Muscle layer of colon (tissue), 2 donors: ENCODE measurements around the gene RASGRF2.
"Not testable (repeated sequence)": the region's sequence is repeated elsewhere in the genome, so short reads cannot be mapped to it uniquely, and the experiment has no call there.

ENCODE experiments used
- H3K27ac ChIP-seq: one replicate; pipeline ENCODE4 v1.7.0; 2013; ENCODE audit warnings: low read depth, mild to moderate bottlenecking, low read length, moderate library complexity
- H3K27me3 ChIP-seq, 2 donors: one replicate each; pipeline ENCODE4 v1.7.0; 2013; ENCODE audit warnings: low read length in 2 of 2, mild to moderate bottlenecking in 2 of 2; ENCODE audit not compliant: insufficient read depth in 2 of 2, control insufficient read depth in 1 of 2
- H3K36me3 ChIP-seq: one replicate; pipeline ENCODE4 v1.7.0; 2013; ENCODE audit warnings: mild to moderate bottlenecking, low read length; ENCODE audit not compliant: insufficient read depth
- H3K4me1 ChIP-seq: one replicate; pipeline ENCODE4 v1.7.0; 2013; ENCODE audit warnings: mild to moderate bottlenecking, low read length; ENCODE audit not compliant: insufficient read depth
- H3K4me3 ChIP-seq, 2 donors: one replicate each; pipeline ENCODE4 v1.7.0; 2013; ENCODE audit warnings: low read length in 2 of 2, low read depth in 1 of 2, mild to moderate bottlenecking in 1 of 2, moderate library complexity in 1 of 2
- H3K9ac ChIP-seq: one replicate; pipeline ENCODE4 v1.7.0; 2013; ENCODE audit warnings: low read length
- H3K9me3 ChIP-seq: one replicate; pipeline ENCODE4 v1.7.0; 2013; ENCODE audit warnings: mild to moderate bottlenecking, low read length
- donor health status: abdominal sarcoma.
- donor health status: Adenocarcinoma of cecum.

The RASGRF2 gene

GRCh38 chr5:81022688-81023084 lies 62.5 kb downstream of the RASGRF2 start:
- no peak overlapping the region for H3K4me3 ChIP-seq
- H3K27me3 ChIP-seq = no peaks in the 10 kb centered on the region
- no peaks in the 10 kb centered on the region for H3K36me3 ChIP-seq
- H3K9ac ChIP-seq = no peak overlapping the region
- H3K9me3 ChIP-seq = no peaks in the 10 kb centered on the region
- H3K4me1 ChIP-seq = no peaks in the 10 kb centered on the region
- no peak overlapping the region for H3K27ac ChIP-seq

- H3K9ac ChIP-seq = no peak overlapping the region
- no peaks in the 10 kb centered on the region for H3K9me3 ChIP-seq
- H3K27ac ChIP-seq = no peak overlapping the region
- H3K4me3 ChIP-seq = no peak overlapping the region
- no peaks in the 10 kb centered on the region for H3K4me1 ChIP-seq
- no peaks in the 10 kb centered on the region for H3K36me3 ChIP-seq
- H3K27me3 ChIP-seq = no peaks in the 10 kb centered on the region
Observed at GRCh38 chr5:81023261-81023970, 63.3 kb downstream of the RASGRF2 start.

GRCh38 chr5:81027481-81028058 lies 67.4 kb downstream of the RASGRF2 start:
- Histone ChIP-seq H3K9ac (no peak overlapping the region), H3K36me3 (no peaks in the 10 kb centered on the region), H3K9me3 (no peaks in the 10 kb centered on the region), H3K4me3 (no peak overlapping the region), H3K4me1 (no peaks in the 10 kb centered on the region), H3K27me3 (no peaks in the 10 kb centered on the region), H3K27ac (no peak overlapping the region)

- H3K27ac ChIP-seq, H3K4me1 ChIP-seq, H3K9ac ChIP-seq, H3K27me3 ChIP-seq, H3K36me3 ChIP-seq, H3K9me3 ChIP-seq, H3K4me3 ChIP-seq: not testable (repeated sequence)
Observed at GRCh38 chr5:81028888-81029287, 68.7 kb downstream of the RASGRF2 start.

- not testable (repeated sequence) for H3K27ac ChIP-seq, H3K4me3 ChIP-seq, H3K4me1 ChIP-seq, H3K9ac ChIP-seq, H3K9me3 ChIP-seq, H3K36me3 ChIP-seq, H3K27me3 ChIP-seq
Observed at GRCh38 chr5:81029736-81030135, 69.6 kb downstream of the RASGRF2 start.

- H3K4me3 ChIP-seq, H3K27me3 ChIP-seq, H3K4me1 ChIP-seq, H3K9me3 ChIP-seq, H3K27ac ChIP-seq, H3K9ac ChIP-seq, H3K36me3 ChIP-seq: not testable (repeated sequence)
Observed at GRCh38 chr5:81030236-81031034, 70.3 kb downstream of the RASGRF2 start.

GRCh38 chr5:81035522-81035921 lies 75.4 kb downstream of the RASGRF2 start:
- Histone ChIP-seq H3K9ac (no peak overlapping the region), H3K27ac (no peak overlapping the region), H3K4me1 (no peaks in the 10 kb centered on the region), H3K36me3 (no peaks in the 10 kb centered on the region), H3K27me3 (no peaks in the 10 kb centered on the region), H3K9me3 (no peaks in the 10 kb centered on the region), H3K4me3 (no peak overlapping the region)

- no peak overlapping the region for H3K9ac ChIP-seq
- no peaks in the 10 kb centered on the region for H3K36me3 ChIP-seq
- H3K27ac ChIP-seq = no peak overlapping the region
- no peaks in the 10 kb centered on the region for H3K9me3 ChIP-seq
- H3K4me1 ChIP-seq = no peaks in the 10 kb centered on the region
- no peak overlapping the region for H3K4me3 ChIP-seq
- no peaks in the 10 kb centered on the region for H3K27me3 ChIP-seq
Observed at GRCh38 chr5:81038495-81038894, 78.3 kb downstream of the RASGRF2 start.

- H3K27me3 ChIP-seq = no peaks in the 10 kb centered on the region
- H3K4me3 ChIP-seq = no peak overlapping the region
- H3K36me3 ChIP-seq = no peaks in the 10 kb centered on the region
- H3K4me1 ChIP-seq = no peaks in the 10 kb centered on the region
- no peak overlapping the region for H3K27ac ChIP-seq
- H3K9ac ChIP-seq = no peak overlapping the region
- H3K9me3 ChIP-seq = no peaks in the 10 kb centered on the region
Observed at GRCh38 chr5:81044868-81045267, 84.7 kb downstream of the RASGRF2 start.

GRCh38 chr5:81045389-81045807 lies 85.2 kb downstream of the RASGRF2 start:
- Histone ChIP-seq H3K9ac (no peak overlapping the region), H3K27ac (no peak overlapping the region), H3K4me1 (no peaks in the 10 kb centered on the region), H3K36me3 (no peaks in the 10 kb centered on the region), H3K4me3 (no peak overlapping the region), H3K27me3 (no peaks in the 10 kb centered on the region), H3K9me3 (no peaks in the 10 kb centered on the region)

GRCh38 chr5:81046041-81046440 lies 85.9 kb downstream of the RASGRF2 start:
- H3K27ac ChIP-seq = no peak overlapping the region

More at GRCh38 chr5:81046041-81046440, 85.9 kb downstream of the RASGRF2 start:
- Histone ChIP-seq H3K36me3 (no peaks in the 10 kb centered on the region), H3K9ac (no peak overlapping the region), H3K27me3 (no peaks in the 10 kb centered on the region), H3K9me3 (no peaks in the 10 kb centered on the region), H3K4me1 (no peaks in the 10 kb centered on the region), H3K4me3 (no peak overlapping the region)
